Cardiac muscle cell (in vitro differentiated cells and primary cell): ENCODE measurements around the gene XDH. TPM values are rescaled to one million over a fixed set of nuclear protein-coding genes. Genes with fewer than 3 reads are reported as not detected.

Source experiments
- DNase-seq, 2 donors: peaks; one replicate each; pipeline versions ENCODE4 v3.0.0 to v3.0.0-alpha.2; 2010 to 2017; ENCODE audit warnings: low read depth in 1 of 2, low spot score in 1 of 2
- H3K27ac ChIP-seq: fragments of 200-600 bp; sonication (generic); 2 replicates; pipeline ENCODE4 v1.5.1; 2016
- H3K27me3 ChIP-seq: fragments of 200-600 bp; sonication (generic); 2 replicates; pipeline ENCODE4 v1.6.0; 2016; ENCODE audit warnings: control low read depth
- H3K36me3 ChIP-seq: fragments of 200-600 bp; sonication (generic); 2 replicates; pipeline ENCODE4 v1.5.1; 2016; ENCODE audit warnings: control low read depth
- H3K4me1 ChIP-seq: fragments of 200-600 bp; sonication (generic); 2 replicates; pipeline ENCODE4 v1.8.1; 2017; ENCODE audit warnings: low read depth, mild to moderate bottlenecking, mixed run types
- H3K4me3 ChIP-seq: fragments of 200-600 bp; sonication (generic); 2 replicates; pipeline ENCODE4 v1.5.1; 2016; ENCODE audit warnings: mild to moderate bottlenecking
- H3K9me3 ChIP-seq: fragments of 200-600 bp; sonication (generic); 2 replicates; pipeline ENCODE4 v1.5.1; 2017; ENCODE audit warnings: low read depth, mild to moderate bottlenecking, control low read depth
- polyA plus RNA-seq: library from polyadenylated mRNA; unstranded; fragments of >200 nt; fragmentation: Nextera tagmentation; extraction: Ambion mirVana; gene quantifications from 2 replicates; pipeline ENCODE4 v1.2.1, GENCODE V29; 2016
- total RNA-seq: library from RNA; depleted of rRNA; stranded (reverse); fragments of >200 nt; gene quantifications from 2 replicates; pipeline ENCODE4 v1.2.3, GENCODE V29; 2016
- TF ChIP-seq, protein P1 (sequence below): IDR thresholded peaks from 2 replicates; pipeline ENCODE4 v1.5.1; 2012; ENCODE audit warnings: low read depth, mild to moderate bottlenecking, low read length

The XDH gene
- total and polyA plus RNA-seq, 2 experiments from 2014 or later = 0.17 to 0.69 TPM

DNA sequence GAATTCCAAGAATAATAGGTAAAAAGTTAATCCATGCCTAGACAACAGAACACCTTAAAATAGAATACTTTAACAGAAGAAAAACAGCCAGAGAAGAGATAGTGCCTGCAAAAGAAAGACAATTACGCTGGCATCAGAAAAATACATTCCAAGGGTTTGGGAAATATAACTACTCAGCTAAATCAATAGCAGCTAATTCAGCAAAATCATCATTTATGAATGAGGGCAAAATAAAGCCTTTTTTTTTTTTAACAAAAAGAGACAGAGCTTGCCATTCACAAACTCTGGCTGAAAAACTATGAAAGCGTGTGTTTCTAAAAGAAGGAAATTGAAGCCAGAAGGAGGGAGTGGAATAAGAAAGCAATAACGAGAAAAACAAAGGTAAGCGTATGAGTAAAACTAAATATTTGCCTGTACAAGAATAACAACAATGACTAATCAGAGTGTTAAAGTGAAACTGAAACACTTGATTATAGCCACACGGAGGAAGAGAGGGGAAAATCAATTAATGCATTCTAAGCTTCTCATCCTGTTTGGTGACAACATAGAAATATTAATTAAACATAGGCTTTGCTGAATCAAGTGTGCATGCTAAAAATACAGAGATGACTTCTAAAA is 90.4 kb downstream of the XDH start:
- DNase-seq = no peak
- no peaks in the 10 kb centered on the region for H3K27me3 ChIP-seq
- no peak overlapping the region for H3K27ac ChIP-seq
- H3K4me3 ChIP-seq = no peak overlapping the region
- TF ChIP-seq, protein P1, sequence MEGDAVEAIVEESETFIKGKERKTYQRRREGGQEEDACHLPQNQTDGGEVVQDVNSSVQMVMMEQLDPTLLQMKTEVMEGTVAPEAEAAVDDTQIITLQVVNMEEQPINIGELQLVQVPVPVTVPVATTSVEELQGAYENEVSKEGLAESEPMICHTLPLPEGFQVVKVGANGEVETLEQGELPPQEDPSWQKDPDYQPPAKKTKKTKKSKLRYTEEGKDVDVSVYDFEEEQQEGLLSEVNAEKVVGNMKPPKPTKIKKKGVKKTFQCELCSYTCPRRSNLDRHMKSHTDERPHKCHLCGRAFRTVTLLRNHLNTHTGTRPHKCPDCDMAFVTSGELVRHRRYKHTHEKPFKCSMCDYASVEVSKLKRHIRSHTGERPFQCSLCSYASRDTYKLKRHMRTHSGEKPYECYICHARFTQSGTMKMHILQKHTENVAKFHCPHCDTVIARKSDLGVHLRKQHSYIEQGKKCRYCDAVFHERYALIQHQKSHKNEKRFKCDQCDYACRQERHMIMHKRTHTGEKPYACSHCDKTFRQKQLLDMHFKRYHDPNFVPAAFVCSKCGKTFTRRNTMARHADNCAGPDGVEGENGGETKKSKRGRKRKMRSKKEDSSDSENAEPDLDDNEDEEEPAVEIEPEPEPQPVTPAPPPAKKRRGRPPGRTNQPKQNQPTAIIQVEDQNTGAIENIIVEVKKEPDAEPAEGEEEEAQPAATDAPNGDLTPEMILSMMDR = no peak
- no peaks in the 10 kb centered on the region for H3K9me3 ChIP-seq
- H3K4me1 ChIP-seq = no peaks in the 10 kb centered on the region
- no peaks in the 10 kb centered on the region for H3K36me3 ChIP-seq

- Histone ChIP-seq H3K27me3 (no peaks in the 10 kb centered on the region), H3K4me1 (no peaks in the 10 kb centered on the region), H3K27ac (no peak overlapping the region), H3K9me3 (no peaks in the 10 kb centered on the region), H3K4me3 (no peak overlapping the region), H3K36me3 (no peaks in the 10 kb centered on the region)
- peak in 1 of 2 donors; percentile 15 for DNase-seq
- TF ChIP-seq, protein P1 = no peak
Measured at GRCh38 chr2:31322371-31322770, 92.2 kb downstream of the XDH start.

DNA sequence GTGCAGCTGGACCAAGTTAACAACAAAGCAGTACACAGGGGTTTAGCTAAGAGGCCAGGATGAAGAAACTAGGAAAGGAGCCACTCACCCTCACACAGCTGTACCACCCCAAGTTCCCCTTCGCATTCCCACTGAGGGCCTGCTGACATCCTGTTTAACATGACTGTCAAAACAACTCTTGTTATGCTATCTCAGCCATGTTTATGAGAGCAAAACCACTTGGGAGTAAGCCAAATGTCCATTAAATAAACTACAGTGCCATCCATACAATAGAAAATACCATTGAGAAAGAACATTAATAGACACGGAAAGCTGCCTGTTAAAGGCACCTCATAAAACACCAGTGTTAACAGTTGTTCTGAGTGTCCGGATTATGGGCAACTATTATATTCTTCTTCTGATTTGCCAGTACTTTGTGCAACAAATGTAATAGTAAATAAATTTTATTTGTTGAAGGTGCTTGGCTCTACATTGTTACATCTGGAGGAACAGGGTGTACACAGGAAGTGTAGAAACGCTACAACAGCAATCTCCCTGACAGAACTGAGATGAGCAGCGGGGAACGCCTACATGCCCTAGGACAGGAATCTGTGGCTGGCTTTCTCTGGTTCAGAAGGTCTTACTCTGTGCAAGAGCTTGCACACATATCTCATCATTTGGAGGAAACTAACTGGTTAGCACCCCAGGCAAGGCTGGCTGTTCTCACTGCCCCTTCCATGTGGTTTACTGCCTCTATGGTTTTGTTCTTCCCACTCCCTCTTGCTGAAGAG is 95.0 kb downstream of the XDH start:
- H3K36me3 ChIP-seq = no peaks in the 10 kb centered on the region
- H3K27me3 ChIP-seq = no peaks in the 10 kb centered on the region
- H3K4me3 ChIP-seq = no peak overlapping the region
- DNase-seq = peak in 1 of 2 donors; percentile 68
- TF ChIP-seq, protein P1 = no peak
- H3K9me3 ChIP-seq = no peaks in the 10 kb centered on the region
- no peak overlapping the region for H3K27ac ChIP-seq
- H3K4me1 ChIP-seq = no peaks in the 10 kb centered on the region

- H3K27me3 ChIP-seq = no peaks in the 10 kb centered on the region
- TF ChIP-seq, protein P1 = no peak
- H3K9me3 ChIP-seq = no peaks in the 10 kb centered on the region
- H3K4me3 ChIP-seq = no peak overlapping the region
- no peaks in the 10 kb centered on the region for H3K36me3 ChIP-seq
- H3K4me1 ChIP-seq = no peaks in the 10 kb centered on the region
- DNase-seq = peak in 1 of 2 donors; percentile 81
- no peak overlapping the region for H3K27ac ChIP-seq
Measured at GRCh38 chr2:31318361-31319336, 95.9 kb downstream of the XDH start.

DNA sequence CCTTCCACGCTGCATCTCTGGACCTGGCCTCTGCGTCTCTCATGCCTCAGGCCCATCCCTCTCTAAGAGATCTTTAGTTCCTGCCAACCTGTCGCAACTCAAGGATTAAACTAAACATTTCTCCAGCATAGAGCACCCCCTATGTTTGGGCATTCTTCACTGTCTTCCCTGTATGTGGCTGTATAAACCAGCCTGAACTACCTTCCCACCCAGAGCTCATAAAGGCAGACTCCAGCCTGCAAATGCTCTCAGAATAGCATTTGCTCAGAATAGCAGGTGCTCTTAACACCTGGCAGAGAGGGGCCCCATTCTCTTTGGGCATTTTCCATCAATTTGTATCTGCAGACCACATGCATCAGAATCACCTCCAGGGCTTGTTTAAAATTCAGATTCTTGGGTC is 97.1 kb downstream of the XDH start:
- TF ChIP-seq, protein P1 = no peak
- Histone ChIP-seq H3K9me3 (no peaks in the 10 kb centered on the region), H3K27me3 (no peaks in the 10 kb centered on the region), H3K27ac (no peak overlapping the region), H3K4me1 (no peaks in the 10 kb centered on the region), H3K36me3 (no peaks in the 10 kb centered on the region), H3K4me3 (no peak overlapping the region)
- no peak for DNase-seq
